Measurements from ENCODE around the gene KHDC4.
"Not testable (repeated sequence)": the region's sequence is repeated elsewhere in the genome, so short reads cannot be mapped to it uniquely, and the experiment has no call there.

The KHDC4 gene

DNA sequence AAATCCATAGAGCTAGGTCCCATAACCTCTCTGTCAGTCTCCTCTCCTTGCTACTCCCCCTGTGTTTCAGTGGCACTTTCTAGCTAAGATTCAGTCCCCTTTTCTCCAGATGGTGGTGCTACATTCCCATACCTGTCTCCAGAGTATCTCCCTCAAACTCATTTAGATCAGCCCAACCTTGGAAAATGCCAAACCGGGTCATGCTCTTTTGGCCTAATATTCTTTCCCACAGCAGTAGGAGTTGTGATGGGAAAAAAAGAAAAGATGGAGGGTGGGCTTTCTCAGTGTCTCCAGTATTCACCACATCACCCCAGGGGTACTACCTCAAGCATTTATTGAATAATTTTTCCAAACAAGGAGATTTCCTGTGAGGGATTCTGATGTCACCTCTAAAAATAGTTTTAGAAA is 4.0 kb upstream of the KHDC4 start:
- DNase-seq: peak; percentile 44
- H3K9me3 ChIP-seq: no peaks in the 10 kb centered on the region
- H3K4me3 ChIP-seq (ENCODE audit: low read depth, low read length): no peak overlapping the region
- TF ChIP-seq, protein P1, sequence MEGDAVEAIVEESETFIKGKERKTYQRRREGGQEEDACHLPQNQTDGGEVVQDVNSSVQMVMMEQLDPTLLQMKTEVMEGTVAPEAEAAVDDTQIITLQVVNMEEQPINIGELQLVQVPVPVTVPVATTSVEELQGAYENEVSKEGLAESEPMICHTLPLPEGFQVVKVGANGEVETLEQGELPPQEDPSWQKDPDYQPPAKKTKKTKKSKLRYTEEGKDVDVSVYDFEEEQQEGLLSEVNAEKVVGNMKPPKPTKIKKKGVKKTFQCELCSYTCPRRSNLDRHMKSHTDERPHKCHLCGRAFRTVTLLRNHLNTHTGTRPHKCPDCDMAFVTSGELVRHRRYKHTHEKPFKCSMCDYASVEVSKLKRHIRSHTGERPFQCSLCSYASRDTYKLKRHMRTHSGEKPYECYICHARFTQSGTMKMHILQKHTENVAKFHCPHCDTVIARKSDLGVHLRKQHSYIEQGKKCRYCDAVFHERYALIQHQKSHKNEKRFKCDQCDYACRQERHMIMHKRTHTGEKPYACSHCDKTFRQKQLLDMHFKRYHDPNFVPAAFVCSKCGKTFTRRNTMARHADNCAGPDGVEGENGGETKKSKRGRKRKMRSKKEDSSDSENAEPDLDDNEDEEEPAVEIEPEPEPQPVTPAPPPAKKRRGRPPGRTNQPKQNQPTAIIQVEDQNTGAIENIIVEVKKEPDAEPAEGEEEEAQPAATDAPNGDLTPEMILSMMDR (IDR thresholded peaks at IDR 0.05; ENCODE audit: low read depth, low read length): peak; percentile 93
- peaks cover 8% of the 10 kb centered on the region for H3K36me3 ChIP-seq
- H3K4me1 ChIP-seq: peaks cover 15% of the 10 kb centered on the region
- H3K27me3 ChIP-seq: no peaks in the 10 kb centered on the region

DNA sequence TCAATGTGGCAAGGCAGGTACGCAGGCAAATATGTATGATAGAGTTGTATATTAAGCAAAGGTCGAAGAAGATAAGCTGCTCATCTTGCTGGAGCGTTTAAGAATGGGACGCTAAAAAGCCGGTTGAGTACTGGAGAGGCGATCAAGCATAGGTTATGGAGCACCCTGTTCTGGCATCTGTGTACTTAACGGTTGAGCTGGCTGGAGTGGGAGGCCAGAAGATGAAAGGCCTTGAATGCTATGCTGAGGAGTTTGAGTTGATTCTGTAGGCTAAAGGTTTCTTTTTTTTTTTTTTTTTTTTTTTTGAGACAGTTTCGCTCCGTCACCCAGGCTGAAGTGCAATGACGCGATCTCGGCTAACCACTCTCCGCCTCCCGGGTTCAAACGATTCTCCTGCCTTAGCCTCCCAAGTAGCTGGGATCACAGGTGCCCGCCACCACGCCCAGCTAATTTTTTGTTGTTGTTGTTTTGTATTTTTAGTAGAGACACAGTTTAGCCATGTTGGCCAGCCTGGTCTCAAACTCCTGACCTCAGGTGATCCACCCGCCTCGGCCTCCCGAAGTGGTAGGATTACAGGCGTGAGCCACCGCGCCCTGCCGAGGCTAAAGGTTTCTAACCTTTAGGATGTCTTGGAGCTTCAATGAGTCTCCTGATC is 850 bp upstream of the KHDC4 start:
- TF ChIP-seq, protein P1 (IDR thresholded peaks at IDR 0.05; ENCODE audit: low read depth, low read length): no peak
- H3K9me3 ChIP-seq: no peaks in the 10 kb centered on the region
- no peak for DNase-seq
- peaks cover under 1% of the 10 kb centered on the region for H3K4me1 ChIP-seq
- peaks cover 37% of the 10 kb centered on the region for H3K36me3 ChIP-seq
- peak overlapping the region; percentile 100 for H3K4me3 ChIP-seq (ENCODE audit: low read depth, low read length)
- no peaks in the 10 kb centered on the region for H3K27me3 ChIP-seq

DNA sequence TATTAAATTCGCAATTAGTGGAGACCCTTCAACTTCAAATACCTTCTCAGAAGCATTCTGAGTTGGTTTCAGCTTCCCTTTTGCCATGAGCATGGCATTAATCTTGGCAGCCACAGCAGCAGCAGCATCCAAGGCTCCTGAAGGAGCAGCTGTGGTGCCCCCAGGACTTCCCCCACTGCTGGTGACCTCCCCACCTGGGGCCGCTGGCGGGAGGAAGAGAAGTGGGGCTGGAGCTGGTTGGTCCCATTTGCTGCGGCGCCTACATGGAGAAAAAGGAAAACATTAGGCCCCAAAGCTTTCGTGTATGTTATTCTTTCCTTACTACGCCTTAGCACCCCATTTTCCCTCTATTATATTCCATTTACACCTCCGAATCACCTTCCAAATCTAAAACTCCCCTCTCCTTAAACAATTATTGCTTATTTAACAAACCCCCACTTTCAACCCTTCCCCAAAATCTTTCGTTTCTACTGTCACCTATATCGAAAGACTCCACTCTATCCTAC is 569 bp downstream of the KHDC4 start:
- no peaks in the 10 kb centered on the region; the same call in 1 of the 2 replicates for H3K4me1 ChIP-seq
- no peak for DNase-seq
- TF ChIP-seq, protein P1 (IDR thresholded peaks at IDR 0.05; ENCODE audit: low read depth, low read length): no peak
- H3K9me3 ChIP-seq: no peaks in the 10 kb centered on the region
- peak overlapping the region; percentile 100 for H3K4me3 ChIP-seq (ENCODE audit: low read depth, low read length)
- peaks cover 52% of the 10 kb centered on the region for H3K36me3 ChIP-seq
- H3K27me3 ChIP-seq: no peaks in the 10 kb centered on the region

DNA sequence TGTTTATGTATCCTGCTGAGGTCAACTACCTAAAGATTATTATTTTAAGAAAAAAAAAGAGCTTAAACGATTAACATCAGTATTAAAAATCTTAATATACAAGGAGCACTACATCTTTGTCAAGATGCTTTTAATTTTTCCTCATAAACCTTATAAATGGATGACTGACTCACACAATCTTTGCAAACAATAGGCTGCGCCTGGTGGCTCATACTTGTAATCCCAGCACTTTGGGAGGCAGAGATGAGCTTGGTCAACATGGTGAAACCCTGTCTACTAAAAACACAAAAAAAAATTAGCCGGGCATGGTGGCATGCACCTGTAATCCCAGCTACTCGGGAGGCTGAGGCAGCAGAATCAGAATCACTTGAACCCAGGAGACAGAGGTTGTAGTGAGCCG is 1.7 kb downstream of the KHDC4 start:
- no peaks in the 10 kb centered on the region for H3K27me3 ChIP-seq
- DNase-seq: no peak
- TF ChIP-seq, protein P1 (IDR thresholded peaks at IDR 0.05; ENCODE audit: low read depth, low read length): no peak
- H3K36me3 ChIP-seq: peaks cover 63% of the 10 kb centered on the region
- H3K4me1 ChIP-seq: no peaks in the 10 kb centered on the region; the same call in 1 of the 2 replicates
- no peak overlapping the region; the same call in 1 of the 2 replicates for H3K4me3 ChIP-seq (ENCODE audit: low read depth, low read length)
- H3K9me3 ChIP-seq: no peaks in the 10 kb centered on the region

DNA sequence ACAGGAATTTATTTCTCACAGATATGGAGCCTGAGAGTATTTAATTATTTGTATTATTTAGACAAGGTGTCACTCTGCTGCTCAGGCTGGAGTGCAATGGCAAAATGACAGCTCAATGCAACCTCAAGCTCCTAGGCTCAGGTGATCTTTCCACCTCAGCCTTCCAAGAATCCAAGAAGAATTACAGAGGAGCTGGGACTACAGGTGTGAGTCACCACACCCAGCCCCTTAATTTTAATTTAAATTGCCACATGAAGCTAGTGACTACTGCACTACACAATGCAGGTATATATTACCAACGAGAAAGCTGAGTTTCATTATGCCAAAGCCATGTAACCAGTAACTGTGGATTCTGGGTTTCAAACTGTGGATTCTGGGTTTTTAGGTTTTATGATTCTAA is 2.1 kb downstream of the KHDC4 start:
- DNase-seq: no peak
- TF ChIP-seq, protein P1 (IDR thresholded peaks at IDR 0.05; ENCODE audit: low read depth, low read length): no peak
- no peaks in the 10 kb centered on the region for H3K9me3 ChIP-seq
- H3K27me3 ChIP-seq: no peaks in the 10 kb centered on the region
- H3K4me1 ChIP-seq: no peaks in the 10 kb centered on the region; the same call in 1 of the 2 replicates
- H3K36me3 ChIP-seq: peaks cover 67% of the 10 kb centered on the region
- H3K4me3 ChIP-seq (ENCODE audit: low read depth, low read length): peak overlapping the region; percentile 6; the same call in 1 of the 2 replicates

DNA sequence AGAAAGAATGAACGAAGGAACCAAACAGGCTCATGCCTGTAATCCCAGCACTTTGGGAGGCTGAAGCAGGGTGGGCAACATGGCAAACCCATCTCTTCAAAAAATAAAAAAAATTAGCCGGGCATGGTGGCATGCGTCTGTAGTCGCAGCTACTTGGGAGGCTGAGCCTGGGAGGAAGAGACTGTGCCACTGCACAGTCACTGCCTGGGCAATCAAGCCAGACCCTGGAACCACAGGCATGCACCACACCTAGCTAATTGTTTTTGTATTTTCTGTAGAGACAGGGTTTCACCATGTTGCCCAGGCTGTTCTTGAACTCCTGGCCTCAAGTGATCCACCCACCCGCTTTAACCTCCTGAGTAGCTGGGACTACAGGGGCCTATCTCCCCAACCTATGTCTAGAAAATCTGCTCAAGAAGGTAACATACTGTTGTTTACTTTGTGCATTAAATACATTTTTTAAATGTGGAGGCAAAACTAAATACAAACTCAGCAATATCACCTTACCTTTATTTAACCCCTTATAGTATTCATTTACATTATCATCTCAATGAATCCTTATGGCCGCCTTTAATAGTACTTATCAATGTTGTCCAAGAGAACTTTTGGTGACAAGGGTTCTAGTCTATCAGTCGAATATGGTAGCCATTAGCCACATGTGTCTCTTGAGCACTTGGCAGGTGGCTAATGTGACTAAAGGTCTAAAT is 2.7 kb downstream of the KHDC4 start:
- DNase-seq: no peak
- no peak overlapping the region for H3K4me3 ChIP-seq (ENCODE audit: low read depth, low read length)
- peaks cover 73% of the 10 kb centered on the region for H3K36me3 ChIP-seq
- no peaks in the 10 kb centered on the region for H3K27me3 ChIP-seq
- no peaks in the 10 kb centered on the region; the same call in 1 of the 2 replicates for H3K4me1 ChIP-seq
- TF ChIP-seq, protein P1 (IDR thresholded peaks at IDR 0.05; ENCODE audit: low read depth, low read length): no peak
- H3K9me3 ChIP-seq: no peaks in the 10 kb centered on the region

DNA sequence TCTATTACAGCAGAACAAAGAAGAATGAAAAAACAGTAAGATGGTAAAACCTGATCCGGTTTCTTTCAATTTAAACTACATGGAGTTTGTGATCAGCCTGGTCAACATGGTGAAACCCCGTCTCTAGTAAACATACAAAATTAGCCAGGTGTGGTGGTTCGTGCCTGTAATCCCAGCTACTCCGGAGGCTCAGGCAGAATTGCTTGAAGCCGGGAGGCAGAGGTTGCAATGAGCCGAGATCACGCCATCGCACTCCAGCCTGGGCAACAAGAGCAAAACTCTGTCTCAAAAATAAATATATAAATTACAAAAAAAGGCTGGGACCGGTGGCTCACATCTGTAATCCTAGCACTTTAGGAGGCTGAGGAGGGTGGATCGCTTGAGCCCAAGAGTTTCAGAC is 3.5 kb downstream of the KHDC4 start:
- not testable (repeated sequence) for H3K4me3 ChIP-seq (ENCODE audit: low read depth, low read length); H3K9me3 ChIP-seq; H3K27me3 ChIP-seq; DNase-seq; H3K4me1 ChIP-seq
- peaks cover 81% of the 10 kb centered on the region for H3K36me3 ChIP-seq

Data from BE2C (cell line).